Measurements from ENCODE around the gene AK1.
"Not testable (repeated sequence)": the region's sequence is repeated elsewhere in the genome, so short reads cannot be mapped to it uniquely, and the experiment has no call there.

Gene AK1

DNA sequence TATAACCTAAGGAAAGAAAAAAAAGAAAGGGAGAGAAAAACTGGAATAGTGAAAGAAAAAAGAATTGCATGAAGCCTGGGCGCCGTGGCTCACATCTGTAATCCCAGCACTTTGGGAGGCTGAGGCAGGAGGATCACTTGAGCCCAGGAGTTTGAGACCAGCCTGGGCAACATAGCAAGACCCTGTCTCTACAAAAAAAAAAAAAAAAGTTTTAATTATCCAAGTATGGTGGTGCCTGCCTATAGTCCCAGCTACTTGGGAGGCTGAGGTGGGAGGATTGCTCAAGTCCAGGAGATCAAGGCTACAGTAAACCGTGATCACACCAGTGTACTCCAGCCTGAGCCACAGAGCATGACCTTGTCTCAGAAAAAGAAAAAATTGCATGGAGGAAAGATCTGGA lies 4.2 kb upstream of the AK1 start:
- DNase-seq = not testable (repeated sequence)

DNA sequence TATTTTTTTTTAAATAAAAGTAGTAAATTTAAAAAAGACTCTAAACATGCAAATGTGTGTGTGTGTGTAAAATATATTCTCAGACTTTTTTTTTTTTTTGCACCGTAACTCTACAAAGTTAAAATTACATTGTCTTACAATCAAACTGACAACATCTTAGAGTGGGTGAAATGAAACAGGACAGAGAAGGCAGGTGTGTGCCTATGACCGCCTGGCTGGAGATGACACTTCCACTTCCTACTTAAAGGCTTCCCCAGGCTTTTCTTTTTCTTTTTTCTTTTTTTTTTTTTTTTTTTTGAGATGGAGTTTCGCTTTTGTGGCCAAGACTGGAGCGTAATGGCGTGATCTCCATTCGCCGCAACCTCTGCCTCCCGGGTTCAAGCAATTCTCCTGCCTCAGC lies 2.7 kb upstream of the AK1 start:
- no peak for DNase-seq

DNA sequence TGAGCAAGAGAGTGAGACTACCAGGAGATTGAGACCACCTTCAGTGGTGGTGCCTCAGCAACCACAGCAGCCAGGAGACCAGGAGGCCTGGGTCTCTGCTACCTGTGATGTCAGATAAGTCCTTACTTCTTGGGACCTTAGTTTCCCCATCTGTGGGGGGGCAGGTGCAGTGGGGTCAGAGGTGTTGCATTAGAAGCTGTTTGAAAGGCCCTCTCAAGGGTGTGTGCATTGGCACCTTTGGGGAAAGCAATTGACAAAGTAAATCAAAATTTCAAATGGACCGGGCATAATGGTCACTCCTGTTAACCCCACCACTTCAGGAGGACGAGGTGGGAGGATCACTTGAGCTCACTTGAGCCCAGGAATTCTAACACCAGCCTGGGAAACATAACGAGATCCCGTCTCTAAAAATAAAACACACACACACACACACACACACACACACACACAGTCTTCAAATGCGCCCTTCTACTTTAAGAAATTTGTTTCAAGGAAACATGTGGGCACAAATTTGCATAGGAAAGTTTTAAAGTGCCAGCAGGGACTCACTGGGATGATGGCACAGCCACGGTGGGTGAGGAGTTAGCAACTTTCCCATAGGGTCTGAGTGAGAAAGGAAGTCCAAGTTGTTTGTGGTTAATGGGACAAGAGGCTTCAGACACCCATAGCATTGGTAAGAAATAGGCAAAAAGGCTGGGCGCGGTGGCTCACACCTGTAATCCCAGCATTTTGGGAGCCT lies 1.3 kb upstream of the AK1 start:
- DNase-seq = no peak

DNA sequence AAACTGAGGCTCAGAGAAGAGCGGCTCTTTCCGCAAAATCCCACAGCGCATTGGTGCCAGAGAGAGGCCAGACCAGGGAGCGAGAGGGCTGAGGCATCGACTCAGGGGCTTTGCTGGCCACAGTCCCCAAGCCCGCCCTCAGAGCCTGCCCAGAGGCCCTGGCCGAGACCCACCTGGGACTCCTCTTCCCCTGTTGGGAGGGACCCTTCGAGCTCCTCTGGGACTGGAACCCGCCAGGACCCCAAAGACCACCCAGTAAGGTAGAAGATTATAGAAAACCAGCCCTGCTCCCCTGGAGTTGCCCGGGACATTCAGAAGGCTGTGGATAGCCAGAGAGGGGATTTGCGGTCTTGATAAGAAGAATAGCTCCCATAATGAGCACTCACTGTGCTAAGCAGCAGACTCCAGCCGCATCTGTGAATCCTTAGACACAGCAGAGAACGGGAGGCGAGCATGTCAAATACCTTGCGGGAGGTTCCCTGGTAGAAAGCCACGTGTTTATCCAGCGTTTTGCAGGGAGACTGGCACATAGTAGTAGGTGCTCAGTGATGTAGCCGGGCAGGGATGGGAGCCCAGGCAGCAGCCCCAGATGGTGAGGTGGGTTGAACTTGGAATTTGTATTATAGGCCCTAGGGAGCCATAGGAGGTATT lies 651 bp upstream of the AK1 start:
- no peak for DNase-seq

DNA sequence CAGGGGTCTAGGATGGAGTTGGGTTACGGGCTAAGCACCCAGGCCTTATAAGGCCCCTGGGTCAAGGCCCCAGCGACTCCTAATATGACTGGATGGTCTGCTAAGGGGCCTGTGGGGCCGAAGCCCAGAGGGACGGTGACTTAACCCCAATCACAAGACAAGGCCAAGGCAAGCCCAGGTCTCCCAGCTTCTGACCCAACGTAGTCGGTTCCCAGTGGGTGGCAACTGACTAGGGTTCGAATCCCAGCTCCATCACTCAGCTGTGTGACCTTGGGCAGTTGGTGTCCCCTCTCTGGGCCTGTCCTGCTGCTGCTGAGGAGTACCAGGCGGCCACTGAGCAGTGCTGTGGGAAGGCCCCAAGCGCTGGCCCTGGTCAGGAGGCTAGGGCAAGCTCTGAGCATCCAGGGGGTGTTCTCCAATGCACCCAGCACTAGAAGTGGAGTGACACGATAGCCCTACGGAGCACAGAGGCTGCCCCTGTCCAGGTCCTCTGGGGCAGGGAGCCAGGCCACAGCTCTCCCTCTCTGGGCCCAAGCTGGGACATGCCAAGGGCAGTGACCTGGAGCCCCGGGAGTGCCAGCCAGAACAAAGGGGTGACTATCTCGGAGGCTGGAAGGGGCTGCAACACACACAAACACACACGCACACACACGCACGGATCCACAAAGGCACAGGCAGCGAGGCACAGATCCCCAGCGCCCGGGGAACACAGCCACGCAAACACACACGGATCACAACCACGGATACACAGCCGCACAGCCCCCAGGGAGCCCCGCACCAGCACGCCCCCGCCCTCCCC lies 512 bp downstream of the AK1 start:
- DNase-seq = no peak

DNA sequence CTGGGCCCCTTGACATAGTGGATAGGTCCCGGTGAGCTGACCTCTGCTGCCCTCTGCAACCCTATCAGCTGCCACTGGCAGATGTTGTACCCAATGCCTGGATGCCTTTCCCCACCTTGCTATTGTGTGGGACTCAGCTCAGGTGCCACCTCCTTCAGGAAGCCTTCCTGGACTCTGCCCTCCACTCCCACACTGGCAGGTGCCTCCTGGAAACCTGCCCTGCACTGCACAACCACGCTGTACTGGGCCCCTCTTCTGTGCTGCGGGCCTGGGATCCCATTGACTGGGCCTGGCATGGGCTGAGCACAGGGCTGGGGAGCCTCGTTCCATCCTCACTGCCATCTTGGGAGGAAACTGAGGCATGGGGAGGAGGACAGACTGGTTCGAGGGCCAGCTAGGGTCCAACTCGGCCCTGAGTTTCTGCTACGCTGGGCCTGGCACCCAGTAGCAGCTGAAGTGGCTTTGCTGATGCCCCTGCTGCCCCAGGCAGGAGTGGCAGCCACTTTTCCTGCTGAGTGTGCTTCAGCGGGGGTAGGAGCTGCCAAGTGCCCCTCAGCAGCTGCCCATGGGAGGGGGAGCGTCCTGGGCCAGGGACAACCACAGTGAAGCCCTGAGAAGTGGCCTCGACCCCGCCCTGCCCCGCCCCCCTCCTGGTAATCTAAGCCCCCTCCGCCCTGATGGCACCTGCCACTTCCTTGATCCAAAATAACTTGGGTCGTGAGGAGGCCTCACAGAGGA lies 1.3 kb downstream of the AK1 start:
- DNase-seq = no peak

DNA sequence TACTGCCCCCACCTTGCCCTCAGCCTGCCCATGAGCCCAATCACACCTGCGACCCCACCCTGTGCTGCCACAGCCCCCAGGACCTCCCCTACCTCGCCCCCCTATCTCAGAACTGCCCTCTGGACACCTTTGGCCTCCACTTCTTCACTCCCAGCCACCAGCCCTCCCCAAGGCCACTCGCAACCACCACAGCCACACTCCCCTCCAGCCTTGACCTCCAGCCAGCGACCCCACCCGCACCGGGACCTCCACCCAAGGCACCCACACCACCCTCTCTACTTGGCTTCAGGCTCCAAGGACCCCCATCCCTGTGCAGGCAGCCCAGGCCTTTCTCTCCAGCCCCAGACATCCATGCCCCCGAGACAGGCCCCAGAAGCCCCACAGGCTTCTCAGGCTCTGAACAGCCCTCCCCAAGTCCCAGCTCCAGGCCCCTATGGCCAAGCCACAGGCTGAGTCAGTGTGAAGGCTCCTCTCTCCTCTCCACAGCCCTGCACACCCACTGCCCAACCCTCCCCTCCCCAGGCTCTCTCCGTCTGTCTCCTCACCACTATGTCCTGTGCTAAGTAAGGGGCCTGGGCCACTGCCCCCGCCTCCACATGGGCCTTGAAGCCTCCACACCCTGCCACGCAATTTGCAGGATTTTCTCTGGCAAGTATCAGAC lies 2.0 kb downstream of the AK1 start:
- DNase-seq = no peak

DNA sequence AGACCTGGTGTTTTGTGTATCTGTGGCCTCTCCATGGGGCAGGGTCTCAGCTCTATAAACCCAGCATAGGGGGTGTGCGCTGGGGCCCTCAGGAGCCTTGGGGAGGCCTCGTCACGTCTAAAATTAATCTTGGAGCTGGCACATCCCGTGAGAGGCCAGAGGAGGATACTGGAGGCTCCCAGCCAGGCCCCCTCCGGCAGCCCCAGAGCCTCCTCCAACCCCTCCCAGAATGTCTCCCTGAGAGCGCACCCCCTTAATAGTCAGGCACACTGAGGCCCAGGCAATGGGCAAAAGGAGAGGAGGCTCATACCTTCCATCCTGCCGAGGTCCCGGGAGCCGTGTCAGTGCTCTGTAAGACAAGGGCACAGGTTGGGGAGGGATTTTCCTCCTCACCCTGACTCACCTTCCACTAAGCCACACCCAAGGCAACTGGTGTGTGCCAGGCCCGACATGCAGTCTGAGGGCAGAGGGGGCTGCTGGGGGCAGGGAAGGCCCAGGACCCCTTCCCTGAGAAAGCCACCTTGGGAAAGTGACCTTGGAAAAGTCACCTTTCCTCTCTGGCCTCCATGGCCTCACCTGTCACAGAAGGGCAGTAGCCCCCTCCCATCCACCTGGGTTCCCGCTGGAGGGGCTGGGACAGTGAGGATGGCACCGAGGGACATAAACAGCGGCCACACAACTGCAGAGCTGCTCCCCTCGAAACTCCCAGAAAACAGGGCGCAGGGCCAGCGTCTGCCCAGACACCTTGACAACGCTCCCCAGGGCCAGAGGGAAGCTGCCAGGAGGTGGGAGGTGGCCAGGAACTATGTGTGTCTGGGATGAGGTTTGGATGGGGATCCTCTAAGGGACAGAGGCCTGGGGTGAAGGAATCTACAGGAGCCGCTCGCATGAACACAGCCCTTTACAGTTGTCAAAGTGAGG lies 2.9 kb downstream of the AK1 start:
- DNase-seq = no peak

DNA sequence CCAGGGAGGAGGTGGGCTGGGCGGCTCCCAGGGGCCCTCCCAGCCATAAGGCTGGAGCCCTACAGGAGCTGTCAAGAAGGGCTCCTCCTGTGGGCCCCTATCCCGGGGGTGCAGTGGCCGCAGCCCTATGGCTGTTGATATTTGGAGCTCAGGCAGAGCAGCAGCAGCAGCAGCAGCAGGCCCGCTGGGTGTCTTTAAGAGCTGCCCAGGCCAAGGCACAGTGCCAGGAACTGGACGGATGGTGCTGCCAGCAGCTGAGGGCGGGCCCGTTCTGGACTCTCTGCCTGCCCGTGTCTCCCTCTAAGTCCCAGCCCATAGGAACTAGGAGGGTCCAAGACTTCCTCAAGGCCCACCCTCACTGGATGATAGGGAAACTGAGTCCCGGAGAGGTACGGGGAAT lies 3.6 kb downstream of the AK1 start:
- DNase-seq = no peak

DNA sequence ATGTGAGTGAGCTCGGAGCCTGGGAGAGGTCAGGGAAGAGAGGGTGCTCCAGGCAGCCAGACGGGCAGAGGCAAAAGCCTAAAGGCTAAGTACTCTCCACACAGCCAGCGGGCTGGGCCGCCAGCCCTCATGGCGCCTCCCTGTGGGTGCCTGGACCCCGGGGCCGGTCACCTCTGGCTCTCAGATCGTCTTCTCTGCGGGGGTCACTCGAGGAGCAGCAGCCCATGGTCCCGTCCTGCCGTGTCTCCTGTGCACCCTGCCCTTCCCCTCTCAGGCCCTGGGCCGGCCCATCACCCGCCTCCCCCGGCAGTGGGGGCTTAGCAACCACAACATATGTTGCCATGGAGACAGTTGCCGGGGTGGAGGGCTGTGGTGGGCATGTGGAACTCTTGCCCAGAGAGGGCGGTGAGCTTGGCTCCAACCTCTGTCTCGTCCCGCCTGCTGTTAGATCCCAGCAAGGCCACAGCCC lies 4.2 kb downstream of the AK1 start:
- DNase-seq = no peak

DNA sequence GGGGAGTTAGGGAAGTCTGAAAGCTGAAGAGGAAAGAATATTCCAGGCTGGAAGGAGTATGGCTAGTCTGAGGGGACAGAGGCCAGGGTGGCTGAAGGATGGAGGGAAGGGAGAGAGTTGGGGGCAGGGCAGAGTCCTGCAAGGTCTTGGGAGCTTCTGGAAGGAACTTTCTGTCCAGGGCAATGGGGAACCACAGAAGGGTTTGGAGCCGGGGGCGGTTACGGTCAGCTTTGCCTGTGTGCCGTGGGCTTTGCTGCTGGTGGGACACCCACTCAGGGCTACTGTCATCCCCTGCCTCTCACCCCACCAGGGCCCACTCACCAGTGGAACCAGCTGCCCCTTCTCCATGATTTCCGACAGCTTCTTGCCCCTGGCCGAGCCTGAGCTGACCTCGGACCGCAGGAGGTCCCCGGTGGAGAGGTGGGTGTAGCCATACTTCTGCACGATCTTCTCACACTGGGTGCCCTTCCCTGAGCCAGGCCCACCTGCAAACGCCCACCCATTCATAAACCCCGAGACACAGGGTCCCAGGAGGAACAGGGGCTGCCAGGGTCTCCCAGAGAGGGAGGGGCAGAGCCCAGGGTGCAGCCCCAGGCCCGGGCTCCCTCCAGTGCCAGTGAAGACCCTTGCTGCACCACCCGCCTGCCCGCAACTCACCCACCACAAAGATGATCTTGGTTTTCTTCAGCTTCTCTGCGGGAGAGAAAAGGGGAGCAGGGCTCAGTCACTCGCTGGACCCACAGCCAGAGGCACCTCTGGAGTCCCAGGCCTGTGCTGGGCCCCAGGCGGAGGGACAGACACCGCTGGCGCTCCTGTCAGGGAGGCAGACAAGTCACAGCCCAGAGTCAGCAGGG lies 4.9 kb downstream of the AK1 start:
- no peak for DNase-seq

DNA sequence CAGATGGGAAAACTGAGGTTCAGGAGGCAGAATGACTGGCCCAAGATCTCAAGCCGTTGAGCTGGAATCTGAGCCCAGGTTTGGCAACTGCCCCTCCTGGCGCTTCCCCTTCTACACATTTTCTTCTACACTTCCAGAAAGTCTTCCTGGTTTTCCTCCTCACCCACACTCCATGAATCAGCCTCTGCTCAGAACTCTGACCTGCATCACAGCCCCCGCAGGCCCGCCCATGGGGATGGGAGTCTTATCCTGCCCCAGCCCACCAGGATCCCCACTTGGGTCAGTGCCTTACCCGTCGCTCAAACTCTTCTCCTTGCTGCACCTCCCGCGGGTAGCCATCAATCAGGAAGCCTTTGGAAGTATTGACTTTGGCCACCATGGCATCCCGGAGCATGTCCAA lies 5.9 kb downstream of the AK1 start:
- no peak for DNase-seq

DNA sequence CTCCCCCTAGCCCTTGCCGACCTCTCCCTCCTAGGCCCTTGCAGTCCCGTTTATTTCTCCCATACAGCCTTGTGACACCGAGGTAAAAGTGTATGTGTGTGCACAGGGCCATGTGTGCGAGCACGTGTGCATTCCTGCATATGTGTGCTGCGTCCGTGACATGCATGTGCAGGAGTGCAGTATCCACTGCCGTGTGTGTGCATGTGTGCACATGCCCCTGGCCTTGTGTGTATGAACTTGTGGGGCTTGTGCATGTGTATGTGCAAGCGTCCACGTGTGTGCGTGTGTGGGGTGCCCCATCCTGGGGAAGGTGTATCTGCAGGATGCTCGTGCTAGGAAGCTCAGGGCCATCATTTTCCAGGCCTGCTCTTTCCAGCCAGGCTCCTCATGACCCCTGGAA lies 6.6 kb downstream of the AK1 start:
- DNase-seq = no peak

DNA sequence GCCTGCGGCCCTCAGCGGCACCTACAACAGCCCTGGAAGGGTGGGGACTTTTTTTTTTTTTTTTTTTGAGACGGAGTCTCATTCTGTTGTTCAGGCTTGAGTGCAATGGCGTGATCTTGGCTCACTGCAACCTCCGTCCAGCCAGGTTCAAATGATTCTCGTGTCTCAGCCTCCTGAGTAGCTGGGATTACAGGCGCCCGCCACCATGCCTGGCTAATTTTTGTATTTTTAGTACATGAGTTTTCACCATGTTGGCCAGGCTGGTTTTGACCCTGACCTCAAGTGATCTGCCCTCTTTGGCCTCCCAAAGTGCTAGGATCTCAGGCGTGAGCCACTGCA lies 7.4 kb downstream of the AK1 start:
- DNase-seq = not testable (repeated sequence)

DNA sequence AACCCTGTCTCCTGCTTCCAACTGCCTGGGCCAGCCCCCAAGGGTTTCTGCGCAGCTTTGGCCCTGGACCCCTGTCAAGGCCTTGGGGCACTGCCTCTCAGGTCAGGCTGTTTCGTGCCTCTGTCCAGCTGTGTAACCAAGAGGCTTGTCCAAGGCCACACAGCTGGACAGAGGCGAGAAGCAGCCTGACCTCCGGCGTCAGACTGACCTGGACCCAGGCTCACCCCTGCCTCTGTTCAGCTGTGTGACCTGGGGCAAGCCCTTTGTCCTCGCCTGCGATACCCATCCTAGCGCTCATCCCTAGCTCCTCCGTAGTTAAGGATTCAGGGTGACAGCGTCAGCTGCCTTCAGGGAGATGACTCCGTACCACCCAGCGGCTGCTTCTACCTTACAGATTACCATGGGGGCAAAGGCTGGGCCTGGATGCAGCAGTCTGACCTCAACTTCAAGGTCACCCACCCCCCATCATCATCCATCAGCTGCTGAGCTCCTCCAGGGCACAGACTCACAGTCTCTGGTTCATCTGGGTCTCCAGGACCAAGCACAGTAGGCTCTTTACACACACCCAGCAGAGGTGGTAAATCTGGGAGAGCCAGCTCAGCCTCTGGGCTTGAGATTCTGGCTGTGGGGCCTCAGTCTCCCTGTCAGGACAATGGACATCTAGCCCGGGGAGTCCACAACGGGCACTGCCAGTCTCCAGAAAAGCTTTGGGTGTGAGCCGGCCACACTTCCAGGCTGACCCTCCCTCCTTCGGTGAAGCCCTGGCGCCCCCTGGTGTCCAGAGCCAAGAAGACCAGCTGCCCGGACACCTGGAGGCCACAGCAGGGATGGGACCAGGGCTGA lies 7.9 kb downstream of the AK1 start:
- peak; percentile 99 for DNase-seq

DNA sequence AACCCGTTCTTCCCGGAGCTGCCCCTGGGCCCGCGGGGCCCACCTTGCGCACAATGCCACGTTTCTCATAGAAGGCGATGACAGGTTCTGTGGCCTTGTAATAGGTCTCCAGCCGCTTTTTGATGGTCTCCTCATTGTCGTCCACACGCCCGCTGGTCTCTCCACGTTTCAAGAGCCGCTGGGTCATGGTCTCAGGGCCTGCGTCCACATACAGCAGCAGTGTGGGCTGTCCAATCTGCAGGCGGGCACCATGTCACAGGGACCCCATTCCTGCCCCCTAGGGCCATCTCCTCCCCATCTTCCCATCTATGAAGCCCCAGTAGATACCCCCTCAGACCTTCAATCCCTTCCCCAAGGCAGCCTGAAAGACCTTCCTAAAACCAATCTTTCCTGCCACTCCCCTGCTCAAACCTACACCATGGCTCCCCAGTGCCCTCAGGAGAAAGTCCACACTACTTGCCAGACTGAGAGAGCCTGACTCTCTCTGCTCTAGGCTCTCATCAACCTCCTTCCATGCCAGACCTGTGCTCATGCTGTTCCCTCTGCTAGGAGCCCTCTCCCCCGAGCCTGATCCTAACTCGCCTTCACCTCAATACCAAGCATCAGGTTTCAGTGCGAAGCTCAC lies 9.1 kb downstream of the AK1 start:
- DNase-seq = no peak

DNA sequence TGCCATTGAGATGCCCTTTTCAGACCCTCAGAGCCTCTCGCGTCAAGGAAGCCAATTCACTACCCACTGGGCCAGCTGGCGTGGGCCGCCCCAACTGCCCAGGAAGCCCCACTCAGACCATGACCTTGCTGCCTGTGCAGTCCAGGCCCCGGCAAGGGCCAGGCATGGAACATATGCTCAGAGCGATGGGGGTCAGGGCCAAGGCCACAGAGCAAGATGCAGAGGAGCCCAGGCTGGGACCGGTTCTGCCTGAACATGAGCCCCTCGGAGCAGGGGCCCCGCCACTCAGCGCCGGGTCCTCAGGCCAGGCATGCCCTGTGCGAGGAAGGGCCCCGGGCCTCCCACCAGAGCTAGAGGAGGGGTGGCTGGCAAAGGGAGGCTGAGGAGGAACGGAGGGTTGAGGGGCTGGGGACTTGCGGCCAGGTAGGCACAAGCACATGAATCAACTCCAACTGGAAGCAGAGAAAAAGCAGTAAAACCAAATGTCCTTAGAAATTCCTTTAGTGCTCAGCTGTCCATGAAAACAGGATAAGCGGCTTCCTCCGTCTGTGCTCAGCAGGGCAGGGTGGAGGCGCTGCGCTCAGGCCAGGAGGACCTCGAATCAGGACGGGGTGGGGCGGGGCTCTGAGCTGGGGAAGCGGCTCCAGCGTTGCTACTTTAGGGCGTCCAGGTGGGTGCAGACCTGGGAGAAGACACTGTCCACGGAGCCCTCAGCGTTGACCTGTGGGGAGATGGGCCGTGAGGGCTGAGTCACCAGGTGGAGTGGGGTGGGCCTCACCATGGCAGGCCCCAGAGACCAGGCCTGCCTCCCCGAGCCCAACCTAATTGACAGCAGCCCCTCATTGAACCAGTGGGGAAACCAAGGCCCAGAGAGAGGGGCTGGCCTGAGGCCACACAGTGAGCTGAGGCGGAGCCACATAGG lies 9.9 kb downstream of the AK1 start:
- no peak for DNase-seq

DNA sequence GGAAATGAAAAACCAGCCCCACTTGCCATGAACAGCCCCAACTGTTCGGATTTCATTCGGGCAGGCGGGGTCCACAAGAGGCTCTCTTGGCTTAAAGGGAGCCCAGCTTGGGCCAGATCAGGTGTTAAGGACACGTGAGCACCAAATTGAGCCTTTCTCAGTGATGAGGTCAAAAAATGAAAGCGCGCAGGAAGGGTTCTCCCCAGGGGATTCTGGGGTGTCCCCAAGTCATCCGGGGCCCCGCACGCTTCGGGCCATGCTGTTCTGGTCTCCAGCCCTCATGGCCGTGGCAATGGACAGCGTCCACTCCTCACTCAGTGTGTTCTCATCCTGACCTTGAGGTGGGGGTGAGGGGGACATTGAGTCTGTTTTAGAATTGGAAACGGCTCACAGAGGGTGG lies 10.9 kb downstream of the AK1 start:
- no peak for DNase-seq

Measured in 8988T (cell line).